ENCODE results near the gene DUXB.

Gene DUXB

GRCh38 chr16:75745242-75745641 is 44.0 kb upstream of the DUXB start:
- Histone ChIP-seq H3K4me1 (ENCODE audit: low read depth, poor library complexity, severe bottlenecking) (no peaks in the 10 kb centered on the region), H2AFZ (ENCODE audit: low read depth) (no peak overlapping the region), H4K20me1 (ENCODE audit: insufficient read depth) (no peaks in the 10 kb centered on the region), H3K79me2 (ENCODE audit: insufficient read depth, low read depth) (no peaks in the 10 kb centered on the region), H3K4me2 (no peak overlapping the region), H3K27ac (no peak overlapping the region), H3K4me3 (IDR thresholded peaks at IDR 0.05; ENCODE audit: insufficient read depth, low read depth, low read length) (no peak overlapping the region), H3K27me3 (ENCODE audit: insufficient read depth, low read depth) (no peaks in the 10 kb centered on the region), H3K9ac (no peak overlapping the region), H3K36me3 (ENCODE audit: insufficient read depth) (no peaks in the 10 kb centered on the region)
- no peak for TF ChIP-seq CTCF (conservative IDR thresholded peaks at IDR 0.05; ENCODE audit: low read depth, low read length)

GRCh38 chr16:75742424-75743047 is 41.3 kb upstream of the DUXB start:
- TF ChIP-seq CTCF (conservative IDR thresholded peaks at IDR 0.05; ENCODE audit: low read depth, low read length): no peak
- H4K20me1 ChIP-seq (ENCODE audit: insufficient read depth): no peaks in the 10 kb centered on the region
- H3K36me3 ChIP-seq (ENCODE audit: insufficient read depth): no peaks in the 10 kb centered on the region
- H3K79me2 ChIP-seq (ENCODE audit: insufficient read depth, low read depth): no peaks in the 10 kb centered on the region
- H3K27ac ChIP-seq: no peak overlapping the region
- H3K4me3 ChIP-seq (IDR thresholded peaks at IDR 0.05; ENCODE audit: insufficient read depth, low read depth, low read length): no peak overlapping the region
- no peaks in the 10 kb centered on the region for H3K27me3 ChIP-seq (ENCODE audit: insufficient read depth, low read depth)
- H3K9ac ChIP-seq: no peak overlapping the region
- no peak overlapping the region for H3K4me2 ChIP-seq
- no peaks in the 10 kb centered on the region for H3K4me1 ChIP-seq (ENCODE audit: low read depth, poor library complexity, severe bottlenecking)
- no peak overlapping the region for H2AFZ ChIP-seq (ENCODE audit: low read depth)

GRCh38 chr16:75733305-75734211 is 32.3 kb upstream of the DUXB start:
- no peak overlapping the region for H3K4me2 ChIP-seq
- H3K79me2 ChIP-seq (ENCODE audit: insufficient read depth, low read depth): no peaks in the 10 kb centered on the region
- H3K4me3 ChIP-seq (IDR thresholded peaks at IDR 0.05; ENCODE audit: insufficient read depth, low read depth, low read length): no peak overlapping the region

GRCh38 chr16:75732871-75733270 is 31.6 kb upstream of the DUXB start:
- no peak overlapping the region for H3K4me2 ChIP-seq
- no peaks in the 10 kb centered on the region for H3K36me3 ChIP-seq (ENCODE audit: insufficient read depth)
- no peak for TF ChIP-seq CTCF (conservative IDR thresholded peaks at IDR 0.05; ENCODE audit: low read depth, low read length)
- H3K79me2 ChIP-seq (ENCODE audit: insufficient read depth, low read depth): no peaks in the 10 kb centered on the region
- no peak overlapping the region for H2AFZ ChIP-seq (ENCODE audit: low read depth)
- no peak overlapping the region for H3K4me3 ChIP-seq (IDR thresholded peaks at IDR 0.05; ENCODE audit: insufficient read depth, low read depth, low read length)
- H3K27me3 ChIP-seq (ENCODE audit: insufficient read depth, low read depth): no peaks in the 10 kb centered on the region
- no peak overlapping the region for H3K9ac ChIP-seq
- no peak overlapping the region for H3K27ac ChIP-seq
- H4K20me1 ChIP-seq (ENCODE audit: insufficient read depth): no peaks in the 10 kb centered on the region
- H3K4me1 ChIP-seq (ENCODE audit: low read depth, poor library complexity, severe bottlenecking): no peaks in the 10 kb centered on the region

More at GRCh38 chr16:75733305-75734211, 32.3 kb upstream of the DUXB start:
- TF ChIP-seq CTCF (conservative IDR thresholded peaks at IDR 0.05; ENCODE audit: low read depth, low read length): no peak
- Histone ChIP-seq H3K36me3 (ENCODE audit: insufficient read depth) (no peaks in the 10 kb centered on the region), H3K27me3 (ENCODE audit: insufficient read depth, low read depth) (no peaks in the 10 kb centered on the region), H3K27ac (no peak overlapping the region), H3K4me1 (ENCODE audit: low read depth, poor library complexity, severe bottlenecking) (no peaks in the 10 kb centered on the region), H4K20me1 (ENCODE audit: insufficient read depth) (no peaks in the 10 kb centered on the region), H3K9ac (no peak overlapping the region), H2AFZ (ENCODE audit: low read depth) (no peak overlapping the region)
